Prostate gland (tissue), 2 donors: ENCODE results near the gene TNFRSF25. TPM values are rescaled to one million over a fixed set of nuclear protein-coding genes. Genes with fewer than 3 reads are reported as not detected.

Experiments used
- DNase-seq: peaks from one replicate; pipeline ENCODE4 v3.0.0-alpha.2; 2019; ENCODE audit warnings: low spot score
- H3K27ac ChIP-seq, 2 donors: fragments of 200-600 bp; sonication (generic); 2 replicates each; pipeline ENCODE4 v1.5.1; 2017 to 2019
- H3K27me3 ChIP-seq: fragments of 200-600 bp; sonication (generic); replicated peaks from 2 replicates; pipeline ENCODE4 v1.5.1; 2019; ENCODE audit not compliant: insufficient read depth
- H3K36me3 ChIP-seq, 2 donors: fragments of 200-600 bp; sonication (generic); 1 replicate in 1 of 2; 2 replicates in 1 of 2; pipeline versions ENCODE4 v1.5.1 to v1.8.1; 2017 to 2019
- H3K4me1 ChIP-seq: fragments of 200-600 bp; sonication (generic); replicated peaks from 2 replicates; pipeline ENCODE4 v1.5.1; 2019
- H3K4me3 ChIP-seq, 2 donors: fragments of 200-600 bp; sonication (generic); 2 replicates each; pipeline ENCODE4 v1.5.1; 2017 to 2019
- H3K9me3 ChIP-seq: fragments of 200-600 bp; sonication (generic); 2 replicates; pipeline ENCODE4 v1.5.1; 2017
- POLR2A ChIP-seq: fragments of 450-650 bp; IDR thresholded peaks from one replicate; pipeline ENCODE4 v1.6.1; 2016; ENCODE audit warnings: antibody characterized with exemption, mild to moderate bottlenecking
- POLR2AphosphoS5 ChIP-seq: sonication (generic); formaldehyde crosslinking; IDR thresholded peaks from one replicate; pipeline ENCODE4 v1.6.1; 2017; ENCODE audit warnings: antibody characterized with exemption
- WGBS: methylation state at CpG from one replicate; pipeline ENCODE4 v1.1.5; 2018; 5-methylcytosine and 5-hydroxymethylcytosine counted together
- intact Hi-C: fragments of 100-400 bp; cut with DNase I; formaldehyde crosslinking; loops from one replicate; pipeline ENCODE4 v1.14.2; 2022
- total RNA-seq, 2 donors: library from RNA; depleted of rRNA; stranded (reverse); fragments of >200 nt; gene quantifications; one replicate each; pipeline ENCODE4 v1.1.0, GENCODE V29; 2016
- TF ChIP-seq, protein P1 (sequence below), 4 experiments: fragments of 200-600 bp in 2 of 4; fragments of 450-650 bp in 2 of 4; sonication (generic) in 2 of 4; IDR thresholded peaks; 1 replicate in 3 of 4; 2 replicates in 1 of 4; pipeline ENCODE4 v1.5.1; 2016 to 2019; ENCODE audit warnings: antibody characterized with exemption in 4 of 4, mild to moderate bottlenecking in 2 of 4, moderate library complexity in 2 of 4

Gene TNFRSF25
- total RNA-seq, 2 donors from 2014 or later, result 15.2 to 22.7 TPM

DNA sequence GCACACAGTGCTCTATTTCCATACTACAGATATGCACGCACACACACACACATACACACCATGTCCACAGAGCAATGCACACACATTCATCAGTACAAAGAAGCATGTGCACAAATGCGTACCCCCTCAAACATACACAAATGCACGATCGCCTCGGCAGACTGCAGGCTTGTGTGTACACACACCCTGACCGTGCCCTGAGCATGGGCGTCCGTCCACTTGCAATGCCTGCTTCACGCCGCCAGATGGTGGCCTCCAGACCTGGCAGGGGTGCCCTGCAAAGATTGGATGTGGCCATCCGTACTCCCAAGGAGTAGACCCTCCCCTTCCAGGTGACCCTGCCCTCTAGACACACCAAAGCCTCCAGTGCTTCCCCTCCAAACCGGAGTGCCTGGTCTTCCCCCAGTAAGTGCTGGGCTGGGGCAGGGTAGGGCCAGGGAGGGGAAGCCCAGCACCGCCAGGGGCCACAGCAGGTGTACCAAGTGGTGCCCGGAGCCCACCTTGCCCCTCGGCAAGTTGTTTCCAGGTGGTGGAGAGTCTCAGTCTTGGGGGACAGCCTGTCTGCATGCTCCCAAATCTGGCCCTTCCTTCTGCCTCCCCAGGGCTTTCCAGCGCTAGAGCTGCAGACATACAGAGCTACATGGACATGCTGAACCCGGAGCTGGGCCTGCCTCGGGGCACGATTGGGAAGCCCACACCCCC, 20.8 kb downstream of the TNFRSF25 start:
- WGBS, result 67% methylated on average over 18 of the region's 19 CpGs
- Histone ChIP-seq H3K9me3 (no peaks in the 10 kb centered on the region), H3K27me3 (peaks cover 10% of the 10 kb centered on the region), H3K4me1 (no peaks in the 10 kb centered on the region), H3K36me3 (no peaks in the 10 kb centered on the region), H3K27ac (no peak overlapping the region), H3K4me3 (no peak overlapping the region)
- no peak for DNase-seq
- intact Hi-C loops, result no loop called here
- TF ChIP-seq POLR2A (no peak), POLR2AphosphoS5 (no peak)
- TF ChIP-seq, protein P1, sequence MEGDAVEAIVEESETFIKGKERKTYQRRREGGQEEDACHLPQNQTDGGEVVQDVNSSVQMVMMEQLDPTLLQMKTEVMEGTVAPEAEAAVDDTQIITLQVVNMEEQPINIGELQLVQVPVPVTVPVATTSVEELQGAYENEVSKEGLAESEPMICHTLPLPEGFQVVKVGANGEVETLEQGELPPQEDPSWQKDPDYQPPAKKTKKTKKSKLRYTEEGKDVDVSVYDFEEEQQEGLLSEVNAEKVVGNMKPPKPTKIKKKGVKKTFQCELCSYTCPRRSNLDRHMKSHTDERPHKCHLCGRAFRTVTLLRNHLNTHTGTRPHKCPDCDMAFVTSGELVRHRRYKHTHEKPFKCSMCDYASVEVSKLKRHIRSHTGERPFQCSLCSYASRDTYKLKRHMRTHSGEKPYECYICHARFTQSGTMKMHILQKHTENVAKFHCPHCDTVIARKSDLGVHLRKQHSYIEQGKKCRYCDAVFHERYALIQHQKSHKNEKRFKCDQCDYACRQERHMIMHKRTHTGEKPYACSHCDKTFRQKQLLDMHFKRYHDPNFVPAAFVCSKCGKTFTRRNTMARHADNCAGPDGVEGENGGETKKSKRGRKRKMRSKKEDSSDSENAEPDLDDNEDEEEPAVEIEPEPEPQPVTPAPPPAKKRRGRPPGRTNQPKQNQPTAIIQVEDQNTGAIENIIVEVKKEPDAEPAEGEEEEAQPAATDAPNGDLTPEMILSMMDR (IDR thresholded peaks at IDR 0.05), result peak in 2 of 4 experiments; percentile 43 to 62

DNA sequence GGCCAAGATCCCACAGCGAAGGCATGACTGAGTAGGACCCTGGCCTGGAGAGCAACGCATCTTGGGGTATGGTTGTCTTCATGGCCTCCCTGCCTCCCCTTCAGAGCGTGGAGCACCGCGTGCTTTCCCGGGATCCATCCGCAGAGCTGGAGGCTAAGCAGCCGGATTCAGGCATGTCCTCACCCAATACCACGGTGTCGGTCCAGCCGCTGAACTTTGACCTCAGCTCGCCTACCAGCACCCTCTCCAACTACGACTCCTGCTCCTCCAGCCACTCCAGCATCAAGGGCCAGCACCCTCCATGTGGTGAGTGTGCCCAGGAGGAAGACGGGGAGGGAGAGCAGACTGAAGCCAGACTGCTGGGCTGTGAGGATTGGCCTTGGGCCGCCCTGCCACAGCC, 21.6 kb downstream of the TNFRSF25 start:
- H3K27ac ChIP-seq, result no peak overlapping the region
- no peak for DNase-seq
- no peaks in the 10 kb centered on the region for H3K9me3 ChIP-seq
- H3K36me3 ChIP-seq, result no peaks in the 10 kb centered on the region
- H3K4me3 ChIP-seq, result no peak overlapping the region
- H3K27me3 ChIP-seq, result peaks cover 10% of the 10 kb centered on the region
- WGBS, result 86% methylated on average over 15 of the region's 15 CpGs
- intact Hi-C loops, result no loop called here
- TF ChIP-seq POLR2A (no peak), POLR2AphosphoS5 (no peak)
- TF ChIP-seq, protein P1 (IDR thresholded peaks at IDR 0.05), result no peak
- H3K4me1 ChIP-seq, result no peaks in the 10 kb centered on the region

DNA sequence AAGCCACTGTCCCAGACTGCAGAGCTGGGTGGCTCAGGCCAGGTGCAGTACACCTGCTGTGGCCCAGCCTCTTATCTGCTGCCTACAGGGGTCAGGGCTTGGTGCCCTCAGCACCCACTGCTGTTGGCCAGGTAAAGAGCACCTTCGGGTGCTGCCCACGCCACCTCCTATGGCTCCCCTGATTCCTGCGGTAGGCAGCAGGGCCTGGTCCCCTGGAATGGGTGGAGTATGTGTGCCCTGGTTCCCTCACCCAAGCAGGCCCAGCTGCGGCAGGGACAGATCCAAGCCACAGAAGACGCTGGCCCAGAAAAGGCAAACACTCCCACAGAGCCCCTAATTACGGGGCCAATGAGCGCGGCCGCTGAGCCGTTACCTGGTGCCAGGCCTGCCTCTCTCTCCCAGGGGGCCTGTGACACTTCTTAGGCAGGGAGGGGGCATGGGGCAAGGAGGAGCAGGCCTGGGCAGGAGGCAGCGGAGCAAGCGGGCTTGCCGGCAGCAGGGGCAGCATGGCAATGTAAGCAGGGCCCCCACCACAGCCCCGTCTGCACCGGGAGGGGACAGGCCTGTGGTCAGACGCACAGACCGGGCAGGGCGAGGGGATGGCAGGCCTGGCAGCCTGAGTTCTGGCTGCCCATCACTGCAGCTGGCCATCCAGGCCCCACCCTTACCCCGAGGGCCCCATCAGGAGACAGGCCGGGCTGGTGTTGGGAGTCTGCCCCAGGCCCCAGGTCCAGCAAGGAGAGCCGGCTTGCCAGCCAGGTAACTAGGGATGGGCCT, 22.4 kb downstream of the TNFRSF25 start:
- Histone ChIP-seq H3K27me3 (peaks cover 10% of the 10 kb centered on the region), H3K36me3 (no peaks in the 10 kb centered on the region), H3K4me1 (no peaks in the 10 kb centered on the region), H3K27ac (no peak overlapping the region), H3K4me3 (no peak overlapping the region), H3K9me3 (no peaks in the 10 kb centered on the region)
- intact Hi-C loops, result no loop called here
- 76% methylated on average over 20 of the region's 21 CpGs for WGBS
- DNase-seq, result no peak
- TF ChIP-seq POLR2AphosphoS5 (no peak), POLR2A (no peak)
- TF ChIP-seq, protein P1 (IDR thresholded peaks at IDR 0.05), result no peak

DNA sequence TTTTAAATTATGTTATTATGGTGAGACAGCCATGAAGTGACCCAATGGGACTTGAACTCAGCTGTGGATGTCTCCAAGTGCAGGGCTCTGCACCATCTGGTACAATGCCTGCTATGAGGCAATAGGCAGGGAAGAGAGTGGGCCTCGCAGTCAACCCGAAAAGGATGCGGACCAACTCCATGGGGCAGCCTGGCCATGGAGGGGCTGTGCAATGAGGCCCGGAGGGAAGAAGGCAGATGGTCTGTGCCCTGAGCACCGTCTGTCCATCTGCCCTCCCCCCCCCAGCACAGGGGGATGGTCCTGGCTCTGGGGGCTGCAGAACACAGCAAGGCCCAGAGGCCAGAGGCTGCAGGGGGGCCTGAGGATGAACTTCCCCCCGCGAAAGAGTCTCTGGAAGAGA, 24.4 kb downstream of the TNFRSF25 start:
- Histone ChIP-seq H3K9me3 (no peaks in the 10 kb centered on the region), H3K27me3 (peaks cover 1% of the 10 kb centered on the region), H3K4me1 (no peaks in the 10 kb centered on the region), H3K4me3 (no peak overlapping the region), H3K27ac (no peak overlapping the region), H3K36me3 (no peaks in the 10 kb centered on the region)
- WGBS, result 93% methylated on average over 7 of the region's 7 CpGs
- intact Hi-C loops, result no loop called here
- DNase-seq, result no peak
- TF ChIP-seq POLR2A (no peak), POLR2AphosphoS5 (no peak)
- TF ChIP-seq, protein P1 (IDR thresholded peaks at IDR 0.05), result no peak
